GM18861 (cell line): ENCODE results near the gene FFAR3.
A peak's percentile ranks its signal among the peaks of the same experiment; 100 is the strongest.

Experiments used
- ATAC-seq: cut with Tn5 transposase; IDR thresholded peaks from one replicate; pipeline ENCODE4 v1.9.1; 2021; ENCODE audit not compliant: unreplicated experiment

FFAR3 gene

GRCh38 chr19:35329323-35329722, 28.9 kb upstream of the FFAR3 start:
- ATAC-seq, result no peak

GRCh38 chr19:35330475-35330874, 27.8 kb upstream of the FFAR3 start:
- peak; percentile 59 for ATAC-seq

- no peak for ATAC-seq
These were observed 26.6 kb upstream of the FFAR3 start for GRCh38 chr19:35331551-35332214.

- no peak for ATAC-seq
These were observed 25.4 kb upstream of the FFAR3 start for GRCh38 chr19:35332817-35333216.

GRCh38 chr19:35334144-35334753, 24.0 kb upstream of the FFAR3 start:
- ATAC-seq, result no peak

- ATAC-seq, result no peak
These were observed 21.9 kb upstream of the FFAR3 start for GRCh38 chr19:35336166-35336955.

- no peak for ATAC-seq
These were observed 20.9 kb upstream of the FFAR3 start for GRCh38 chr19:35337097-35337983.

- no peak for ATAC-seq
These were observed 20.3 kb upstream of the FFAR3 start for GRCh38 chr19:35337984-35338296.

- ATAC-seq, result no peak
These were observed 17.8 kb upstream of the FFAR3 start for GRCh38 chr19:35340431-35340830.

GRCh38 chr19:35341006-35341405, 17.3 kb upstream of the FFAR3 start:
- ATAC-seq, result no peak

GRCh38 chr19:35341565-35342225, 16.6 kb upstream of the FFAR3 start:
- ATAC-seq, result no peak

- ATAC-seq, result no peak
These were observed 15.8 kb upstream of the FFAR3 start for GRCh38 chr19:35342430-35342829.

- ATAC-seq, result no peak
These were observed 13.7 kb upstream of the FFAR3 start for GRCh38 chr19:35344511-35345031.

GRCh38 chr19:35345671-35346111, 12.6 kb upstream of the FFAR3 start:
- ATAC-seq, result no peak

- no peak for ATAC-seq
These were observed 11.8 kb upstream of the FFAR3 start for GRCh38 chr19:35346193-35347052.

- peak; percentile 50 for ATAC-seq
These were observed 10.9 kb upstream of the FFAR3 start, which contains the start of gene FFAR1 for GRCh38 chr19:35347171-35347929. Gene FFAR1 (plus strand): TSS chr19:35347902. CDS start chr19:35351552, 3,650 bp downstream.

- ATAC-seq, result no peak
These were observed 10.3 kb upstream of the FFAR3 start for GRCh38 chr19:35347930-35348298.

GRCh38 chr19:35348911-35349611, 9.2 kb upstream of the FFAR3 start:
- no peak for ATAC-seq
